B cell (primary cell): ENCODE results near the gene MZF1. TPM values are rescaled to one million over a fixed set of nuclear protein-coding genes. Genes with fewer than 3 reads are reported as not detected.
A peak's percentile ranks its signal among the peaks of the same experiment; 100 is the strongest.

Experiments
- ATAC-seq: fragments of 200-7000 bp; cut with Tn5 transposase; one replicate; pipeline ENCODE4 v1.10.0; 2021; ENCODE audit warnings: low read depth, mild to moderate bottlenecking, moderate number of reproducible peaks, moderate library complexity
- CTCF ChIA-PET: fragments of 350-600 bp; sonication (Branson Sonifier 250); formaldehyde crosslinking; loops from one replicate; lab custom pipeline; 2021; ENCODE audit warnings: antibody characterized with exemption, inconsistent platforms; lab: Charles Lee
- POLR2A ChIA-PET: fragments of 350-600 bp; sonication (Branson Sonifier 250); formaldehyde crosslinking; loops from one replicate; lab custom pipeline; 2021; ENCODE audit warnings: antibody characterized with exemption; lab: Charles Lee
- DNase-seq: peaks from one replicate; pipeline ENCODE4 v3.0.0; 2013
- H2AFZ ChIP-seq: 2 replicates; pipeline ENCODE4 v1.6.1; 2012; ENCODE audit warnings: mild to moderate bottlenecking, low read depth, low read length; ENCODE audit not compliant: insufficient read depth, poor library complexity, severe bottlenecking
- H3K27ac ChIP-seq, 2 donors: 1 replicate in 1 of 2; 2 replicates in 1 of 2; pipeline ENCODE4 v1.5.1; 2012 to 2013; ENCODE audit warnings: low read length in 2 of 2, mild to moderate bottlenecking in 2 of 2, moderate library complexity in 1 of 2
- H3K27me3 ChIP-seq, 4 experiments: fragments of 200-600 bp in 1 of 4; sonication (generic) in 1 of 4; replicated peaks in 1 of 4; 1 replicate in 2 of 4; 2 replicates in 2 of 4; pipeline versions ENCODE4 v1.6.1 to v1.7.0; 2013 to 2016; ENCODE audit warnings: low read length in 3 of 4, mild to moderate bottlenecking in 2 of 4, mixed read lengths in 1 of 4, moderate library complexity in 1 of 4; ENCODE audit not compliant: insufficient read depth in 4 of 4, control insufficient read depth in 3 of 4; ENCODE audit errors: control extremely low read depth in 1 of 4
- H3K36me3 ChIP-seq, 2 experiments: replicated peaks in 1 of 2; 1 replicate in 1 of 2; 2 replicates in 1 of 2; pipeline versions ENCODE4 v1.6.1 to v1.7.1; 2013; ENCODE audit warnings: low read length in 1 of 2; ENCODE audit not compliant: insufficient read depth in 2 of 2, control insufficient read depth in 1 of 2; ENCODE audit errors: control extremely low read depth in 1 of 2, extremely low read depth in 1 of 2
- H3K4me1 ChIP-seq, 2 donors: fragments of 200-600 bp in 1 of 2; sonication (generic) in 1 of 2; 1 replicate in 1 of 2; 2 replicates in 1 of 2; pipeline versions ENCODE4 v1.5.1 to v1.6.1; 2013 to 2017; ENCODE audit warnings: low read length in 2 of 2; ENCODE audit not compliant: control insufficient read depth in 2 of 2, insufficient read depth in 2 of 2
- H3K4me2 ChIP-seq: replicated peaks from 2 replicates; pipeline ENCODE3; 2012; ENCODE audit warnings: mild to moderate bottlenecking, low read depth, low read length; ENCODE audit not compliant: poor library complexity, severe bottlenecking
- H3K4me3 ChIP-seq, 5 experiments: fragments of 200-600 bp in 1 of 5; sonication (generic) in 1 of 5; 1 replicate in 3 of 5; 2 replicates in 2 of 5; pipeline versions ENCODE4 v1.5.1 to v1.7.0; 2011 to 2016; ENCODE audit warnings: low read length in 4 of 5, mild to moderate bottlenecking in 4 of 5, low read depth in 2 of 5, control low read depth in 1 of 5, moderate library complexity in 1 of 5; ENCODE audit not compliant: insufficient read depth in 1 of 5; ENCODE audit errors: control extremely low read depth in 1 of 5, extremely low read depth in 1 of 5
- H3K79me2 ChIP-seq: fragments of 200-600 bp; sonication (generic); one replicate; pipeline ENCODE4 v1.6.0; 2016; ENCODE audit warnings: low read length; ENCODE audit not compliant: control insufficient read depth, insufficient read depth
- H3K9ac ChIP-seq: fragments of 200-600 bp; sonication (generic); 2 replicates; pipeline ENCODE4 v1.6.1; 2017; ENCODE audit warnings: mild to moderate bottlenecking, low read length, moderate library complexity
- H3K9me3 ChIP-seq, 3 donors: one replicate each; pipeline versions ENCODE4 v1.6.1 to v1.7.1; 2013; ENCODE audit warnings: low read length in 2 of 3; ENCODE audit not compliant: control insufficient read depth in 2 of 3, insufficient read depth in 1 of 3; ENCODE audit errors: control extremely low read depth in 1 of 3
- H4K20me1 ChIP-seq: 2 replicates; pipeline ENCODE4 v1.6.0; 2012; ENCODE audit warnings: mild to moderate bottlenecking, low read length; ENCODE audit not compliant: insufficient read depth, control insufficient read depth, poor library complexity, severe bottlenecking
- H3K27ac Mint-ChIP-seq: one replicate; pipeline ENCODE4 v1.8.0; 2021; ENCODE audit warnings: mixed read lengths
- H3K27me3 Mint-ChIP-seq: one replicate; pipeline ENCODE4 v1.8.0; 2021; ENCODE audit warnings: mixed read lengths
- H3K4me1 Mint-ChIP-seq: one replicate; pipeline ENCODE4 v1.8.0; 2021; ENCODE audit warnings: mixed read lengths
- H3K4me3 Mint-ChIP-seq: one replicate; pipeline ENCODE4 v1.8.0; 2021; ENCODE audit warnings: mixed read lengths
- H3K9me3 Mint-ChIP-seq: one replicate; pipeline ENCODE4 v1.8.0; 2022; ENCODE audit warnings: mixed read lengths; ENCODE audit not compliant: insufficient read depth
- CTCF ChIP-seq: fragments of 200-600 bp; IDR thresholded peaks from one replicate; pipeline ENCODE4 v1.8.0; 2022; ENCODE audit warnings: antibody characterized with exemption, mild to moderate bottlenecking
- EZH2 ChIP-seq: IDR thresholded peaks from 2 replicates; pipeline ENCODE4 v1.6.1; 2012; ENCODE audit warnings: borderline replicate concordance, low read depth, mild to moderate bottlenecking, moderate library complexity, low read length; ENCODE audit not compliant: insufficient read depth, poor library complexity, severe bottlenecking
- WGBS: methylation state at CpG from one replicate; pipeline ENCODE4 v1.1.5; 2013; ENCODE audit warnings: missing lambda C conversion rate; ENCODE audit not compliant: insufficient coverage; 5-methylcytosine and 5-hydroxymethylcytosine counted together
- intact Hi-C: fragments of 100-400 bp; cut with micrococcal nuclease; formaldehyde crosslinking; loops from one replicate; pipeline ENCODE4 v1.10.0; 2022
- polyA plus RNA-seq: library from polyadenylated mRNA; depleted of rRNA; stranded (reverse); fragments of >200 nt; gene quantifications from 2 replicates; pipeline ENCODE4 v1.2.3, GENCODE V29; 2012
- total RNA-seq, 2 donors: library from RNA; stranded (reverse); fragments of 120-200 nt in 1 of 2; gene quantifications; 1 replicate in 1 of 2; 2 replicates in 1 of 2; pipeline versions ENCODE4 v1.2.3 to v1.2.4, GENCODE V29; 2013 to 2022

The MZF1 gene
- total and polyA plus RNA-seq, 2 donors (not counting 1 experiment from before 2014, with no cell fraction given) = 79.4 to 95.8 TPM

- H3K79me2 ChIP-seq = peaks cover 43% of the 10 kb centered on the region
- intact Hi-C loops = loop anchor here (1.0 kb wide), 2 partner anchors 12 to 37 kb away; partner anchors contain the start of genes TRIM28 and ZBTB45
- TF ChIP-seq CTCF = no peak
- no peak for TF ChIP-seq EZH2
- no peak overlapping the region for H3K9ac ChIP-seq
- H3K36me3 ChIP-seq = peaks cover 6 to 31% of the 10 kb centered on the region in 2 experiments
- DNase-seq (peak; percentile 36), ATAC-seq (no peak)
- H3K9me3 ChIP-seq = no peaks in the 10 kb centered on the region
- ChIA-PET POLR2A (interaction anchor here (2.1 kb wide), 1 partner anchor 16 kb away, joined by 13 read pairs; the partner anchor contains the start of gene MZF1), CTCF (interaction anchor here (1.2 to 3.3 kb wide), 4 partner anchors 8 to 36 kb away, joined by 3 to 20 read pairs (median 10); partner anchors contain the start of genes TRIM28 and ZBTB45)
- peak overlapping the region in 1 of 5 experiments; percentile 75 for H3K4me3 ChIP-seq
- peaks cover 16% of the 10 kb centered on the region for H4K20me1 ChIP-seq
- WGBS = 96% methylated on average over 8 of the region's 16 CpGs
- Mint-ChIP-seq H3K27ac (peak overlapping the region; percentile 88), H3K27me3 (no peaks in the 10 kb centered on the region), H3K4me3 (peak overlapping the region; percentile 96), H3K9me3 (no peaks in the 10 kb centered on the region), H3K4me1 (peaks cover 62% of the 10 kb centered on the region)
- H2AFZ ChIP-seq = no peak overlapping the region
- peak overlapping the region; percentile 94 to 98 for H3K27ac ChIP-seq
- H3K4me1 ChIP-seq = peaks cover 32 to 48% of the 10 kb centered on the region in 2 donors
- H3K4me2 ChIP-seq = peak overlapping the region; percentile 97
- H3K27me3 ChIP-seq = no peaks in the 10 kb centered on the region
These were observed 17.1 kb downstream of the MZF1 start for GRCh38 chr19:58555920-58556621.
